A673 (cell line): Measurements from ENCODE around the gene SLX9.

Experiments used
- EZH2 ChIP-seq: fragments of 200-600 bp; sonication (generic); IDR thresholded peaks from 2 replicates; pipeline ENCODE4 v1.6.1; 2017; ENCODE audit warnings: borderline replicate concordance, low read depth, mild to moderate bottlenecking, mixed read lengths, antibody characterized with exemption, low read length; ENCODE audit not compliant: poor library complexity, severe bottlenecking
- TF ChIP-seq, protein P1 (sequence below): fragments of 300-800, 200-600 bp; sonication (generic); conservative IDR thresholded peaks from 2 replicates; pipeline ENCODE4 v1.5.1; 2017; ENCODE audit warnings: low read depth, mild to moderate bottlenecking, antibody characterized with exemption, low read length, moderate library complexity, mixed read lengths

- TF ChIP-seq, protein P1, sequence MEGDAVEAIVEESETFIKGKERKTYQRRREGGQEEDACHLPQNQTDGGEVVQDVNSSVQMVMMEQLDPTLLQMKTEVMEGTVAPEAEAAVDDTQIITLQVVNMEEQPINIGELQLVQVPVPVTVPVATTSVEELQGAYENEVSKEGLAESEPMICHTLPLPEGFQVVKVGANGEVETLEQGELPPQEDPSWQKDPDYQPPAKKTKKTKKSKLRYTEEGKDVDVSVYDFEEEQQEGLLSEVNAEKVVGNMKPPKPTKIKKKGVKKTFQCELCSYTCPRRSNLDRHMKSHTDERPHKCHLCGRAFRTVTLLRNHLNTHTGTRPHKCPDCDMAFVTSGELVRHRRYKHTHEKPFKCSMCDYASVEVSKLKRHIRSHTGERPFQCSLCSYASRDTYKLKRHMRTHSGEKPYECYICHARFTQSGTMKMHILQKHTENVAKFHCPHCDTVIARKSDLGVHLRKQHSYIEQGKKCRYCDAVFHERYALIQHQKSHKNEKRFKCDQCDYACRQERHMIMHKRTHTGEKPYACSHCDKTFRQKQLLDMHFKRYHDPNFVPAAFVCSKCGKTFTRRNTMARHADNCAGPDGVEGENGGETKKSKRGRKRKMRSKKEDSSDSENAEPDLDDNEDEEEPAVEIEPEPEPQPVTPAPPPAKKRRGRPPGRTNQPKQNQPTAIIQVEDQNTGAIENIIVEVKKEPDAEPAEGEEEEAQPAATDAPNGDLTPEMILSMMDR, result no peak
- TF ChIP-seq EZH2, result no peak
Measured at GRCh38 chr21:44970766-44971671, 31.2 kb downstream of the SLX9 start.
